Transverse colon (tissue), 4 donors: ENCODE results near the gene CAPNS2.

Experiments
- EP300 ChIP-seq: sonication (generic); formaldehyde crosslinking; IDR thresholded peaks from one replicate; pipeline ENCODE4 v1.6.1; 2017; ENCODE audit warnings: antibody characterized with exemption, low read depth
- POLR2A ChIP-seq: fragments of 450-650 bp; IDR thresholded peaks from one replicate; pipeline ENCODE4 v1.6.1; 2016; ENCODE audit warnings: antibody characterized with exemption, mild to moderate bottlenecking, moderate library complexity
- POLR2AphosphoS5 ChIP-seq, 3 donors: sonication (generic); formaldehyde crosslinking; IDR thresholded peaks; one replicate each; pipeline ENCODE4 v1.6.1; 2016; ENCODE audit warnings: antibody characterized with exemption in 3 of 3
- TF ChIP-seq, protein P1 (sequence below), 5 experiments: fragments of 200-600 bp in 3 of 5; fragments of 450-650 bp in 2 of 5; sonication (generic) in 3 of 5; IDR thresholded peaks; 1 replicate in 2 of 5; 2 replicates in 3 of 5; pipeline ENCODE4 v1.5.1; 2016 to 2017; ENCODE audit warnings: antibody characterized with exemption in 5 of 5, inconsistent platforms in 3 of 5, mild to moderate bottlenecking in 2 of 5, moderate library complexity in 1 of 5

DNA sequence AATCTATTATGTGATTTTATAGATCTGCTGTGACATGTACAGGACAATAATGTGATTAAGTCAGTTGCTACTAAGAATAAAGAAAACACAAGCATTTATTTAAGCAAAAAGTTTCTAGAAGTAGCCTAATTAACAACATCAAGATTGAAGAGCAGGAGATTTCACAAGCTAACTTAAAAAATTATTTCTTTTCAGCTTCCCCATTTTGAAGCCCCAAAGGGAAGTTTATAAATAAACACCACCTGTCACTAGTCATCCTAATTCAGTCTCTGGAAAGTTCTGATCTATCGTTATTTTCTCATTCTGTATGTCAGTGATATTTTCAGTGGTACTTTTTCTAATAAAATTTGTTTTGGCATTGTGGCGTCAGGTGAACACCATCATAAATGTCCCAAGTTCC, 8.3 kb downstream of the CAPNS2 start:
- TF ChIP-seq POLR2A = no peak
- TF ChIP-seq POLR2AphosphoS5 (IDR thresholded peaks at IDR 0.05) = no peak
- TF ChIP-seq, protein P1, sequence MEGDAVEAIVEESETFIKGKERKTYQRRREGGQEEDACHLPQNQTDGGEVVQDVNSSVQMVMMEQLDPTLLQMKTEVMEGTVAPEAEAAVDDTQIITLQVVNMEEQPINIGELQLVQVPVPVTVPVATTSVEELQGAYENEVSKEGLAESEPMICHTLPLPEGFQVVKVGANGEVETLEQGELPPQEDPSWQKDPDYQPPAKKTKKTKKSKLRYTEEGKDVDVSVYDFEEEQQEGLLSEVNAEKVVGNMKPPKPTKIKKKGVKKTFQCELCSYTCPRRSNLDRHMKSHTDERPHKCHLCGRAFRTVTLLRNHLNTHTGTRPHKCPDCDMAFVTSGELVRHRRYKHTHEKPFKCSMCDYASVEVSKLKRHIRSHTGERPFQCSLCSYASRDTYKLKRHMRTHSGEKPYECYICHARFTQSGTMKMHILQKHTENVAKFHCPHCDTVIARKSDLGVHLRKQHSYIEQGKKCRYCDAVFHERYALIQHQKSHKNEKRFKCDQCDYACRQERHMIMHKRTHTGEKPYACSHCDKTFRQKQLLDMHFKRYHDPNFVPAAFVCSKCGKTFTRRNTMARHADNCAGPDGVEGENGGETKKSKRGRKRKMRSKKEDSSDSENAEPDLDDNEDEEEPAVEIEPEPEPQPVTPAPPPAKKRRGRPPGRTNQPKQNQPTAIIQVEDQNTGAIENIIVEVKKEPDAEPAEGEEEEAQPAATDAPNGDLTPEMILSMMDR (IDR thresholded peaks at IDR 0.05) = no peak
- no peak for TF ChIP-seq EP300
